ENCODE data around the gene HNRNPH3. TPM values are rescaled to one million over a fixed set of nuclear protein-coding genes. Genes with fewer than 3 reads are reported as not detected.
"Not testable (repeated sequence)": the region's sequence is repeated elsewhere in the genome, so short reads cannot be mapped to it uniquely, and the experiment has no call there.

HNRNPH3 gene
- total RNA-seq, 1 donor from 2014 or later, result 90.4 TPM

DNA sequence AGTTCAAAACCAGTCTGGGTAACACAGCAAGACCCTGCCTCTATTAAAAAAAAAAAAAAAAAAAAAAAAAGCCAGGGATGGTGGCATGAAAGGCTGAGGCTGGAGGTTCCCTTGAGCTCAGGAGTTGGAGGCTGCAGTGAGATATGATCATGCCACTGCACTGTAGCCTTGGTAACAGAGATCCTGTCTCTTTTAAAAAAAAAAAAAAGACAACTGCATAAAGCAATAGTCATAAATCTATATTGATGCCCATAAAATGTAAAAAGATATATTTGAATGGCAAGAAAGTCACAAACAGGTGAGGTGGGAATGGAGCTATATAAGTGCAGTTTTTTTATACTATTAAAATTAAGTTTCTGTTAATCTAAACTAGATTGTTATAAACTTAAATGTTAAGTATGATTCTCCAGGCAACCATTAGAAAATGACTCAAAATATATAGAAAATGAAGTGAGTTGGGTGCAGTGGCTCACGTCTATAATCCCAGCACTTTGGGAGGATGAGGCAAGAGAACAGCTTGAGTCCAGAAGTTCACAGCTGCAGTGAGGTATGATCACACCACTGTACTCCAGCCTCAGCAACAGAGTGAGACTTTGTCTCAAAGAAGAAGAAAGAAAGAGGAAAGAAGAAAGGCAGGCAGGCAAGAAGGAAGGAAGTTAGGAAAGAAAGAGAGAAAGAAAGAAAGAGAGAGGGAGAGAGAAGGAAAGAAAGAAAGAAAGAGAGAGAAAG, 13.4 kb upstream of the HNRNPH3 start:
- Histone ChIP-seq H3K4me1 (no peaks in the 10 kb centered on the region), H3K4me3 (no peak overlapping the region), H3K36me3 (no peaks in the 10 kb centered on the region), H3K27ac (no peak overlapping the region), H3K27me3 (no peaks in the 10 kb centered on the region), H3K9me3 (no peaks in the 10 kb centered on the region)
- intact Hi-C loops (cut with DNase I), result no loop called here
- DNase-seq (ENCODE audit: extremely low spot score in 2 of 2), result no peak
- TF ChIP-seq CTCF (IDR thresholded peaks at IDR 0.05) (no peak), POLR2AphosphoS5 (IDR thresholded peaks at IDR 0.05; ENCODE audit: insufficient read depth in 1 of 2, low read depth in 1 of 2) (no peak), POLR2A (IDR thresholded peaks at IDR 0.05) (no peak)

- H3K4me3 ChIP-seq; H3K36me3 ChIP-seq; intact Hi-C loops (cut with DNase I); DNase-seq (ENCODE audit: extremely low spot score in 2 of 2); H3K27me3 ChIP-seq; H3K9me3 ChIP-seq; H3K27ac ChIP-seq: not testable (repeated sequence)
- peaks cover 13% of the 10 kb centered on the region for H3K4me1 ChIP-seq
Measured at GRCh38 chr10:68324396-68324795, 7.5 kb upstream of the HNRNPH3 start.

DNA sequence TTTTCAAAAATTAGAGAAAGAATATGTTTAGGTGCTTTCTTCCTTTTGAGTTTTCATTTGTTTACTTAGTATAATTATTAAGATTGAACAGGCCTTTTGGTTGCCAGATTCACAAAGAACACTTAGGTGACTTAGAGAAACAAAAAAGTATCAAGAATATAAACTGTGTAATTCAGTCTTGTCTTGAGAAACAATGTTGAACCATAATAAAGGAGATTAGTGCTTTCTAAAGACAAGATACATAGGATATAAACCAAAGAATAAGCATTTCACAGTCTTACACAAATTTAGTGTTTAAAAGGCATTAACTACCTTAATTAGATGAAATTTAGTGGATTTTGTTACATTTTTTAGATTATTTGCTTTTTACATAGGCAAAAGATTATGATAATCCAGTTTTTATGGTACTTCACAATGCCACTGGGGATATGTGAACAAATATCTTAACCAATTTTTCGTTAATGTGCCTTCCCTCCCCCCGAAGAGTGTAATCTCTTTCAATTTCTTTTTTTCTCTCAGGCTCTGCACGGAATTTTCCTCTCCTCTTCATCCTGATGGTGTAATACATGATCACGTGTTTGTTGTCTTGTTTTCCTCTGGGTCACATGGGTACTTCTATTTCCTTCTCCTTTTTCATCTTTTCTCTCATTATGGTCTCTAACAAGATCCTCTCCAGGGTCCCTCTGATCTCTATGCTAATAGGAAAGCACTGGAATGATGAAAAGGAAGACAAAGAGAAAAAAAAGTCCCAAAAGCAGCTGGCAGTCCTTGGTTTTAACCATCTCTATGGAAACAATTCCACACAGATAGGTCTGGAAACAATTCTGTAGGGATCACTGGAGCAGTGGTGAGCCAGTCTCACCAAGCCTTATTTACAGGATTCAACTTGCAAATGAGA, 3.7 kb upstream of the HNRNPH3 start:
- H3K27ac ChIP-seq, result peak overlapping the region; percentile 100
- peaks cover 28% of the 10 kb centered on the region for H3K4me1 ChIP-seq
- DNase-seq (ENCODE audit: extremely low spot score in 2 of 2), result no peak
- intact Hi-C loops (cut with DNase I), result loop anchor here (5.0 kb wide), 1 partner anchor 489 kb away; no protein-coding TSS in a partner anchor
- H3K36me3 ChIP-seq, result no peaks in the 10 kb centered on the region
- no peaks in the 10 kb centered on the region for H3K9me3 ChIP-seq
- no peaks in the 10 kb centered on the region for H3K27me3 ChIP-seq
- peak overlapping the region in 1 of 2 donors; percentile 17 for H3K4me3 ChIP-seq
- peak in 1 of 2 donors; percentile 95 for TF ChIP-seq POLR2AphosphoS5 (IDR thresholded peaks at IDR 0.05; ENCODE audit: insufficient read depth in 1 of 2, low read depth in 1 of 2)
- no peak for TF ChIP-seq POLR2A (IDR thresholded peaks at IDR 0.05)

GRCh38 chr10:68329506-68329861, 2.4 kb upstream of the HNRNPH3 start:
- Histone ChIP-seq H3K4me3 (no peak overlapping the region), H3K27me3 (no peaks in the 10 kb centered on the region), H3K27ac (peak overlapping the region; percentile 100), H3K36me3 (no peaks in the 10 kb centered on the region), H3K9me3 (no peaks in the 10 kb centered on the region), H3K4me1 (peaks cover 31% of the 10 kb centered on the region)
- intact Hi-C loops (cut with DNase I), result loop anchor here (5.0 kb wide), 1 partner anchor 488 kb away; no protein-coding TSS in a partner anchor
- TF ChIP-seq POLR2AphosphoS5 (IDR thresholded peaks at IDR 0.05; ENCODE audit: insufficient read depth in 1 of 2, low read depth in 1 of 2), result no peak
- TF ChIP-seq CTCF (IDR thresholded peaks at IDR 0.05), result no peak
- no peak for TF ChIP-seq POLR2A (IDR thresholded peaks at IDR 0.05)
- no peak for DNase-seq (ENCODE audit: extremely low spot score in 2 of 2)

DNA sequence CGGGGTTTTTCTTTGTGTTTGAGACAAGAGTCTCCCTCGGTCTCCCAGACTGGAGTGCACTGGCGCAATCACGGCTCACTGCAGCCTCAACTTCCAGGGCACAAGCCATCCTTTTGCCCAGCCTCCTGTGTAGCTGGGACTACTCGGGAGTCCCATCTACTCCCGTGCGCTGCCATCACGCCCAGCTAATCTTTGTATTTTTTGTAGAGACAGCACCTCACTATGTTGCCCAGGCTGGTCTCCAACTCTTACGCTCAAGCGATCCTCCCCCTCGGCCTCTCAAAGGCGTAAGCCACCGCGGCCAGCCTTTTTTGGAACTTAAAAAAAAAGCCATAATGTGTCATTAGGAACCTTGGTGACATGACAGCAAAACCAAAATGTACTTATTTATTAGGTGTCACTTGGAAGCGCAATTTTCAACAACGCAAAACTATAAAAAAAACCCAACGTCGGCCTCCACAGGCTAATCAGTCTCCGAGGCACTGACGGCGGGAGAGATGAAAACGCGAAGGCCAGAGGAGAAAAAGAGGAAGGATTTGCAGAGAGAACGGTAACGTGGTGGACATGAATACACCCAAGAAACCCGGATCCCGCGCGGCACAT, 911 bp upstream of the HNRNPH3 start:
- intact Hi-C loops (cut with DNase I), result loop anchor here (10.0 kb wide), 1 partner anchor 574 kb away; the partner anchor contains the start of gene DDX50
- DNase-seq (ENCODE audit: extremely low spot score in 2 of 2), result peak in 1 of 2 donors; percentile 89
- TF ChIP-seq CTCF (IDR thresholded peaks at IDR 0.05) (no peak), POLR2A (IDR thresholded peaks at IDR 0.05) (no peak), POLR2AphosphoS5 (IDR thresholded peaks at IDR 0.05; ENCODE audit: insufficient read depth in 1 of 2, low read depth in 1 of 2) (no peak)
- peak overlapping the region; percentile 97 to 98 for H3K4me3 ChIP-seq
- no peaks in the 10 kb centered on the region for H3K36me3 ChIP-seq
- H3K27ac ChIP-seq, result peak overlapping the region; percentile 100
- H3K9me3 ChIP-seq, result no peaks in the 10 kb centered on the region
- H3K27me3 ChIP-seq, result no peaks in the 10 kb centered on the region
- peaks cover 46% of the 10 kb centered on the region for H3K4me1 ChIP-seq
